HG03135 (cell line): Measurements from ENCODE around the gene CENPX.
A peak's percentile ranks its signal among the peaks of the same experiment; 100 is the strongest.

Source experiments
- ATAC-seq: cut with Tn5 transposase; IDR thresholded peaks from one replicate; pipeline ENCODE4 v1.9.1; 2021; ENCODE audit warnings: mild to moderate bottlenecking, moderate library complexity; ENCODE audit not compliant: unreplicated experiment

CENPX gene

DNA sequence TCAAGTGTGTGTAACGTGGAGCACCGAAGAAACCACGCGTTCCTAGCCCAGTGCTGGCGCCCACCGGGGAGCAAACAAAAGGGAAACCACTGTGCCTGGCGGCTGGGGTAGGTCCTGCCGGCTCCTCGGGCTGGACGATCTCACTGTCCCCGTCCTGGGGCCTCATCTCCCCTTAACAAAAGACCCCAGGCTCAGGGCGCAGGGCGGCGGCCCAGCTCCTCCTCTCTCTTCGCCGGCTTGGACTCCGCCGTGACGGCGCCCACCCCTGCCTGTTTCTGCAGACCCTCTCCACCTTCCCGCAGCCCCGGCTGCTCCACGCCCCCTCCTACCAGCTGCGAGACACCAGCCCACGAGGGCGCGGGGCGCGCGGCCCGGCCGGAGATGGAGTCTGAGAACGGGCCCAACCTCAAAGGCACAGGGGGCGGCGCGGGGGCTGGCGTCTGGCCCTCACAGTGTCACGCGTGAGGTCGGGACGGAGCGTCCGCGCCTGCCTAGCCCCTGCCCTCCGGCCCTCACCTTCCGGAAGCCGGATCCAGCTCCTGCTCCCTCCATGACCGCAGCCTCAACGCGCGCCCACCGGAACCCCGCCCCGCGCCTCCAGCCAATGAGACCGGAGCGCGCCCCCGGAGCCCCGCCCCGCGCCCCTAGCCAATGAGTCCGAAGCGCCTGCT, at the start of gene CENPX:
TSS of gene CENPX (minus strand) at position 569 of the 671 bp plus-strand sequence. CDS start at position 552, 17 bp downstream.
- peak; percentile 1 for ATAC-seq

DNA sequence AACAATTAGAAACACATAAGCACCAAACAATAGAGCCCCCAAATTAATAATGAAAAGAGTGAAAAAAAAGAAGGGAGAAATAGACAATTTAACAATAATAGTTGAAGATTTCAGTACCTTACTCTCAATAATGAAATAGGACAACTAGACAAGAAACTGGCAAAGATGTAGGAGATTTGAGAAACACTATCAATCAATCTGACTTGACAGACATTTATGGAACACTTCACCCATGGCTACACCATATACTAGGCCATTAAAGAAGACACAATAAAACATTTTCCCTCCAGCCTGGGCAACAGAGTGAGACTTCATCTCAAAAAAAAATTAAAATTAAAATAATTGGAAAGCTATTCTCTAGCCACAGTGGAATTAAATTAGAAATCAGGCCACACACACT, 47.9 kb upstream of the CENPX start:
- ATAC-seq, result no peak

DNA sequence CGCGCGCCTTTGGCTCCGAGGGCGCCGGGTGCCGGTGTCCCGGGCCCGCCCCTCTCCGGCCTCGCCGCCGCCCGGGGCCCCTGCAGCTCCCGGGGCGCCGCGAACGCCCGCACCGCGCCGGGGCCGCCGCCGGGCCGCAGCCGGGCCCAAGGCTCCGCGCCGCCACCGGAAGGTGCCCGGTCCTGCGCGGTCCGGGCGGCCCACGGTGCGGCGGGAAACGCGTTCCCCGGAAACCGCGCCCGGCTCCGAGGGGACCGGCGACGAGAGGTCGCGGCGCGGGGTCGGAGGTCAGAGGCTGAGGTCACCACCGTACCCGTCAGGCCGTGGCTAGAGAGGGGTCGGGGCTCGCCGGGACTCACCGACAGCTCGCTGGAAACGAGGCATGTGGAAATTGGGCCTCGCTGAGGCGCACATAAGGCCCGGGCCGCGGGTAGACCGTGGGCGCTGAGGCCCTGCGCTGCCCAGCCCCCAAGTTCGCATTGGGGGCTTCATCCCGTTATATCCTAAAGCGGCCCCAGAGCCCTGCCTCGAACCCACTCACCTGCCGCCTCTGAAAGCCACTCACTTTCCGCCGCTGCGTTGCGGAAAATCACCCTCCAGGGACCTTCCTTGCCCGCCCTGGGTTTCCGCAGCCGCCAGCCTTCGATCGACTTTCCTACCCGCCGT, 43.1 kb upstream of the CENPX start, which contains the start of gene DUS1L:
TSS of gene DUS1L (minus strand) at position 167 of the 666 bp plus-strand sequence. CDS start 745 bp downstream, outside the sequence.
- peak; percentile 67 for ATAC-seq

DNA sequence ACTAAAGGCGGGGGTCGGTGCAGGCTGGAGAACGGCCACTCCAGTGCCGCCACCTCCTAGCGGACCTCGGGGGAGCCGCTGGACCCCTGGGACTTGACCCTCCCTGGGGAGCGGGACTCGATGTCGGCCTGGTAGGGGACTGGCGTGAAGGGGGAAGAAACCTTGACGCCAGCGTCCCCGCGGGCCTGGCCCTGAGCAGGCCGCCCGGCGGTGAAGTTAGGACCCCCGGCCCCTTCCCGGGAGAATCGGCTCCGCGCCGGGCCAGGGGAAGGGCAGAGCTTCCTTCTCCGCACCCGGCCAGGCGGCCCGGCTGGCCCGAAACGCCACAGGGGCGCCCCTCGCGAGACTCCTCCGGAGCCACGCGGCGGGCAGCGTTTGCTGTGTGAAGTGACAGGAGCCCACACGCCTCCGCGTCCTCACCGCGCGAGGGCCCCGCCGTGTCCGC, 42.5 kb upstream of the CENPX start:
- ATAC-seq, result peak; percentile 24

DNA sequence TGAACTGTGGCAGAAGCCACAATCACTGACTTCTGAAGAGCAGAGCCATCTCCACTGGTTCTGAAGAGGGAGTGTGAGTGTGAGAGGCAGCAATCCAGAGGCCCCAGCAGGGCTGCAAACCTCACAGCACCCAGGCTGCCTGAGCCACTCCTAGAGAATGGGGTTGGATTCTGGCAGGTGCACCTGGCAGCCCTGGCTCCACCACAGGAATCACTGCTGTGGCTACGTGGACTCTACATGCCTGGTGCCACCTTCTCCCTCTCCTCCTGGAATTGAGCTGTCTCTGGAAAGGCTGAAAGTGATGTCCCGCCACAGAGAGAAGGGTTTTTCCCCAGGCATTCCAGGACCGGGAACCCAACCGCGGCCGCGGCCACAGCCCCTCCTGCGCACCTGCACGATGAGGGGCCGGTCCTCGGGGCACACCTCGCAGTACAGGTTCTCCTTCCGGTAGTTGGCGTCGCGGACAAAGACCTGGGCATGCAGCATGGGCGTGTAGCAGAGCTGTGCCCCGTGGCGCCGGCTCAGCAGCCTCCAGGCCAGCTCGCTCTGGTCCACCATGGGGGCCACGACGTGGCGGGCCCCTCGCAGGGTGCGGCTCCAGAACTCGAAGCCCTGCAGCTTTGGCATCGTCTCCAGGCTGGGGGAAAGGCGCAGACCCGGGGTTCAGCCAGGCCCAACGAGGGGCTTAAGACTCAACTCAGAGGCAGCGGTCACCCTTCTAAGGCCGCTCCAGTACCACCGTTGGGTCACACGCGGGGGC, 41.9 kb upstream of the CENPX start:
- no peak for ATAC-seq

DNA sequence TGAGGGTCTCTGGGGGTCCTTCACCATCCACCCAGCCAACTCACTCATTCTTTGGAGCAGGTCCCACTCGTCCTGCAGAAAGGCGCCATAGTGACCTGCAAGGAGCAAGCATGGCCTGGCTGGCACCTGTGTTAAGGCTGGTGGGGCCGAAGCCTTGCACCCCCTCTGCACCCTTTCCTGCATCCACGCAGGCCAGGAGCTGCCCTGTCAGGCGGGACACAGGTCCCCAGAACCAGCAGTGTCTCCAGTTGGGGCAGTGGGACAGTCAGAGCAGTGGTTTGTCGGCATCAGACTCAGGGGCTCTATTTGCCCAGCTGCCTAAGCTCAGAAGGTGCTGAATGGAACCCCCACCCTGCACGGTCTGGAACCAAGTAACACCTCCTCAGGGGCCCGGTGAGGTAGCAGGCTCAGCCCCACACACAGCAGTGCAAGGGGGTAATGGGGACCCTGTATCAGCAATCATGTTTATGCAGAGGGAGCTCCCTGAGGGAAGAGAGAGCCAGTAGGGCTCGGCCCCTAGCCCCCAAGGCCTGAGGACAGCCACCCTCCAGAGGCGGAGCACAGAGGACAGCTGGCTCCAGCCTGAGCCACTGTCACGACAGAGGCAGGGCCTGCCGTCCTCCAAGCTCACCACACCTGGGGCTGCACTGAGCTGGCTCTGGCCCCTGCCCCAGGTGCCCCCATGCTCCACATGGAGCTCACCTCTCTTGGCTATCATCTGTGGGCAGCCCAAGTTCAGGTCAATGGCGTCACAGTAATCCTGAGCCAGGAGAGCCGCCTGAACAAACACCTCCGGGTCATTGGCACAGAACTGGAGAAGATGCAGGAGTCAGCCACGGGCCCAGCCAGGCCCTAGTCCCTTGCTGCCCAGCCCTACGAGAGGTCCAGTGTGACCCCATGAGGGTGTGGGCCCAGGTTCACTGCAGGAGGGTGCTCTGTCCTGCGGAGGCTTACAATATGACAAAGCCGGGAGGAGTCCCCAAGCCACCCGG, 41.0 kb upstream of the CENPX start:
- no peak for ATAC-seq

DNA sequence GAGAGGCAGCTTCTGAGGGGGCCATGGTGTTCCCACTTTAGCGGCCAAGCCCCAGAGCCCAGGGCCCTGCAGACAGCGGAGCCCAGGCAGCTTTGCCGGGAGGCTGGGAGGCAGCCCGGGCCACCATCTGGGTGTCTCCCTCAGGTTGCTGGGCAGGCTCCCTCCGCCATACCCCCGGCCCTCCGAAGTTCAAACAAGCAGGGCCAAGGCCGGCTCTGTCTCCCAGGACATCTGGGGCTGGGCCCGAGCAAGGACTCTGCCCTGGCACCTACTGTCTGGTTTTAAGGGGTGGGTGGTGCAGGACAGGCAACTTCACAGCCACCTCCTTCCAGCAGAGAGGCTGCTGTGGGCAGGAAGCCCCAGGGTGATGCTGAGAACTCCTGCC, 40.3 kb upstream of the CENPX start:
- no peak for ATAC-seq

DNA sequence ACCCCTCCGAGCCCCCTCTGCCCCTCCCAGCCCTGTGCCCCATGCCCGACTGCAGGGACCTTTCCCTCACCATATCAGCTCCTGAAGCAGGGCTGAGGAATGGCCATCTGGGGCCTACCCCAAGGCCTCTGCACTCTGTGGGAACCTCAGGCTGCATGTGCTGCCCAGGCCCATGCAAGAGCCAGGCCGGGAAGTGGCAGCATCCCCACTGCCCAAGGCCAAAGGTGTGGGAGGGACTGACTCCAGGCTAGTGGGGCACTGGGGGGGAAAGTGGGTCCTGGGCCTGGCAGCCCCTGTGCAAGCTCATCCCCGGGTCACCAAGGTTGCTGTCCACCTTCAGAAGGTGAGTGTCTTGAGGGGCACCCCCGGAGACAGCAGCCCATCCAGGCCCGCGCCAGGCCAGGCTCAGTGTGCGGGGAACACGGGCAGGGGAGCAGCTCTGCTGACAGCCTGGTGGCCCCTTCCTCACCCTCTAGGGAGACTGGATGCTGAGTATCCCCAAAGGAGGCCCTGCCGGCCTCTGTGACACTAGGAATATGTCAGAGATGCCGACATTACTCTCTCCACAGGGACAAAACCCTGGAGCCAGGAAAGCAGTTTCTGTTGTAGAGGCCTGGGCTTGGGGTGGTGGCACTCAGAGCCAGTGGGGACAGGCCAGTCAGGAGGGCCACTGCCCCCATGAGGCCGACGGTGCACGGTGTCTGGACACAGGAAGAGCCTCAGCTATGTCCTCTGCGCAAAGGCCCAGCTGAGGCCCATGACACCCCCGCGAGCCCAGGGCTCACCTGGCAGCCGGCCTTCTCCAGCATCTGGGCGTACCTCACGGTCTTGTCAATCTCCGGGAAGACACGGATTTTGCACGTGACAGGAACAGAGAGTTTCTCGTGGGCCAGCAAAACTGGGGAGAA, 39.7 kb upstream of the CENPX start:
- no peak for ATAC-seq

DNA sequence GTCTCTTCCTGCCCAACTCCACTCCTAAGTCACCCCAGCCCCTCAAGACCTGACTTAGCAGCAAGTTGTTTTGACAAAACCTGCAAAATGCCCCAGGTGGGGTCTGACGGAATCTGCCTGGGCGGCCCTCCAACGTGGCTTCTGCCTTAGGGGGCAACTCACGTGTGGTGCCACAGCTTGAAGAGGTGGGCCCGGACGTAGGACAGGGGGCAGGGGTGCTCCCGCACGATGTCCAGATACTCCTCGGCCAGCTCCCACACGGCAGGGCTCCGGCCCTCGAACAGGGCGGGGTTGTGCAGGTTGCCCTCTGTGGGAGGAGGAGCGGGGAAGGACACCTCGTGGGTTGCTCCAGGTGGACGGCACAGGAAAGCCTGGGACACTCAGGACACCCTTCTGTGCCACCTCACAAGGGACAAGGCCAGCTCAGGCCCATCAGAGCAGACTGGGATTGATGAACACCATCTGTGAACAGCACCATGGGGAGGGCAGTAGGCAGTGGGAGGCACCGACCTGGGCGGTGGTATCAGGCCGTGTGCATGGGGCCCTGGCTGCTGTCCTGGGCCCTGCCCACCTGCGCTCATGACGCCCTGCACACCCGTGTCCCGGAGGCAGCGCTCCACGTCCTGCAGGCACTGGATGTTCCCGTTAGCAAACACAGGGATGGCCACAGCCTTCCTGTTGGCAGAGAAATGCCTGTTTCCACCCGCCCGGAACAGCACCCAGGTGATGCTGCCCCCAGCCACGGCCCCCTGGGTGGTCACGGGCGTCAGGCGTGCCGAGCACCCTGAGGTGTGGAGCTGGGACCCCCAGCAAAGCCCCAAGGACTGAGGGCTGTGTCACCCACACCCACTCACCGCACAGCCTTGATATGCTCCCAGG, 38.6 kb upstream of the CENPX start:
- no peak for ATAC-seq

DNA sequence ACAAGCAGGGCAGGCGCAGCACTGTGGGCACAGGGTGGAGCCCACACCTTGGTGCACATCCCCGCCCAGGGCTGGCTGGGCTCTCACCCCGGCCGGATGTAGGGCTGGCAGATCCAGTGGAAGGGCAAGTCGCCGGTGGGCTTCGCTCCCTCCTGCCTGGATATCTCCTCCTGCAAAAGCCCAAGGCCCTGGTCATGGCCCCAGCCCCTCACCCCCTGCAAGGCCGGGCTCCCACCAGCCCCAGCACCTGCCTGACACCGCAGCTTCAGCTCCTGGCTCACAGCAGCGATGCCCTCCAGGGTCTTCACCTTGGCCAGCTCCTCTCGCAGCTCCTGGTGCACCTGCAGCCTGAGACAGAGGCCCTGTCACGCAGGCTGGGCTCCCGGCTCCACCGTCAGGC, 37.9 kb upstream of the CENPX start:
- no peak for ATAC-seq

DNA sequence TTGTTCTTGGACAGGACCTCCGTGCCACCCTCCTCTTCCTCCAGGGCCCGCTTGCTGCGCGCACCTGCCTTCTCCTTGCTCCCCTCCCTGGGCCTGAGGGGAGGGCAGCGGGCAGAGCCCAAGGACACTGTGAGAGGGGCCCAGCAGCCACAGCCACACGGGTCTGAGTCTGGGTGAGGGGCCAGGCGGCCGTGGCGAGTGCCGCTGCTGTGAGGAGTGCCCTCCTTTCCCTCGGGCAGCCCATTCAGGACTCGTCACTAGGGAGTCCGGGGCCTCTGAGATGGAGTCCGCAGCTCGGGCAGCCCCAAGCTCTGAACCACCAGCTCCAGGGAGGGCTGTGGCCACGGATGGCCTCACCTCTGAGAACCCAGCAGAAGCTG, 37.3 kb upstream of the CENPX start:
- ATAC-seq, result no peak

DNA sequence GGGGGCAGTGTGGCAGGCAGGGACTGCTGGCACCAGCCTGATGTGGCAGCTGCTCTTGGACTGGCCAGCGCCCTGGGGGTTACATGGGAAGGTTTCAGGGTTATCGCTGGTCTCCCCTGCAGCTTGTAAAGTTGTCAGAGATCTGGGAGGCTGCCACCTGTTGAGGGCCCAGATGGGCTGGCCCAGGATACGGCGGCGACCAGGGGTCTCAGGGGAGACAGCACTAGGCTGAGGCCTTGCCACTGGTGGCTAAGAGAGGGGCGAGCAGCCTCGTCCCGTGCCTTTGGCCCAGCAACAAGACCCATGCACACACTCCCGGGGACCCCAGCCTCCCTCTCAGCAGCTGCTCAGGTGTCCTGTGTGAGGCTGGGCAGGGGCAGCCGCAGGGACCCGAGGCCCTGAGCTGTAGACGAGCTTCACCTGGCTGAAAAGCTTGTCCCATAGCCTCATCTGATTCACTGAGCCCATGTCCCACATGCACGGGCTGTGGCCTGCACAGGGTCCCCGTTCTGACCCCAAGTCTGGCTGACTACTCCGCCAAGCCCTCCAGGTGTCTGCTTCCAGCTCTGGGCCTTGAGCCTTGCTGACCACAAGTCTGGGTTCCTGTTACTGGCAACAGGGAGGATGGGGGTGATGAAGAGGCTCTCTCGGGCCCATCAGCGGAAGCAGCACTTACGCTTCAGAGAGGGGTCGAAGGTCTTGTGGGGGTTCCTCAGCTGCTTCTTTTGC, 36.8 kb upstream of the CENPX start:
- ATAC-seq, result no peak

DNA sequence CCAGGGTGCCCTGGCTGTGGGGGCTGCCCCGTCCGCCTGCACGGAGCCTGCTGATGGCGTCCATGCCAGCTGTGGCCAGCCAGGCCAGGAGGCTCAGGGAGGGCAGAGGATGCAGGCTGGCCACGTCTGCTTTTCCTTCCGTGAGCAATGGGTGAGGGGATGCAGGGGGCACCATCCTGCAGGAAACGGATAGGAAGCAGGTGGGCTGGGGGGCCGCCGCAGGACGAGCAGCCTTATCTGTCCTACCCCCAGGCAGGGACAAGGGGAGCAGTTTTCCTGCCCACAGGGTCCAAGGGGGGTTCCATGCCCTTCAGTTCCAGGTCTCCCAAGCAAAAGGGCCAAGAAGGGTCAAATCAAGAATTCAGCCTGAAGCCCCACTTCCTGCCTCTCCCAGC, 36.2 kb upstream of the CENPX start:
- no peak for ATAC-seq

DNA sequence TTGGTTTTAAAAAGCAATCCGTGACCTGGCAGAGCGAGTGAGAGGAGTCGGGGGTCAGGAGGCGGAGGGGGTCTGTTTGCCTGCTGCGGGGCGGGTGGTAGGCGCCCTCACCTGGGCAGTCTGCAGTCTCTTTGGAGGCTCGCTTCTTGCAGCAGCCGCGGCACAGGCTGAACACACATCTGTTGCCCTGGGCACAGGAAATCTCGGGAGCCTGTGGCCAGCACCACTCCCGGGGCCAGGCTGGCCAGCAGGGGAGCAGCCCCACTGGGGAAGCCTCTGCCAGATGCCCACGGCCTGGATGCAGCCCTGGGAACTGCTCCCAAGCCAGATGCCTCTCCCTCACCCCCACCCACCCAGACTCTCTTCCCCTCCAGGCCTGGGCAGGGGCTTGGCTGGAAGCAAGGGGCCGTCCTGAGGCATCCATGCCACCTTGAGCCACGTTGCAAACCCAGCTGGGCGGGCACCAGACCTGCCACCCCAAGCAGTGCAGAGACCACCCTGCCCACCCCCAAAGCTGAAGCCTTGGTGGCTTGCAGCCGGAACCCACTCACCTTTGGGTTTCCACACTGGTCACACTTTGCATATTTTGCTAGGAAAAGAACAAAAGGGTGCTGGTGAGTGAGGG, 35.7 kb upstream of the CENPX start:
- no peak for ATAC-seq

DNA sequence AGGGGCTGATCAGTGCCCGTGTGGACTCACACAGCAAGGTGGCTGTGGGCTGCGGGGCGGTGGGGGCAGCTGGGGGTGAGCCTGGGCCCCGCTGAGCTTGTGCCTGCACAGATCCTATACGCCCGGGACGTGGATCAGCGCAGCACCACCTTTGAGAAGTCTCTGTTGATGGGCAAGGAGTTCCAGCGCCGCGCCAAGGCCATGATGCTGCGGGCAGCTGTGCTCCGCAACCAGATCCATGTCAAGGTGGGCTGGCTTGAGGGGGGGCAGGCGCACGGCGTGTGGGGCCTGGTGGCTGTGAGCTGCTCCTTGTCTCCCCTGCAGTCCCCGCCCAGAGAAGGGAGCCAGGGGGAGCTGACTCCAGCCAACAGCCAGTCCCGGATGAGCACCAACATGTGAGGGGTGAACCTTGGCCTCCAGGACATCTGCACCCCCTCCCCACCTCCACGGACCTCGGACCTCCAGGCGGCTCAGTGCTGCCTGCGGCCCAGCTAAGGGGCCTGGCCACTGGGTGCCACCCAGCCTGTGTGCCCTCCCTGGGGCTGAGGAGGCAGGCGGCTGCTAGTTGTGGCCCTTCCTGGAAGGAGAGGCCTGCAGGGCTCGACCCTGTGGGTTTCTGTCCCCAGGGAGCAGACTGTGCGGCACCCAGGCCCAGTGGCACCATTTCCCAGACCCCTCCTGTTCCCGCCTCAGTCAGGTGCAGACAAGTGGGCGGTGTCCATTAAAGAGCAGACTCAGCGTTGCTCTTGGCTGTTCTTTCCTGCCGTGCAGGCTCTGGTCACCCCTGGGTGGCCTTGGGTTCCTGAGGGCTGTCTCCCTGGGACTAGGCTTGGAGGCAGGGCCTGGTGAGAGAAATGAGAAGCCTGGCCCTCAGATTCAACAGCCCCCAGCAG, 34.3 kb upstream of the CENPX start:
- ATAC-seq, result no peak

DNA sequence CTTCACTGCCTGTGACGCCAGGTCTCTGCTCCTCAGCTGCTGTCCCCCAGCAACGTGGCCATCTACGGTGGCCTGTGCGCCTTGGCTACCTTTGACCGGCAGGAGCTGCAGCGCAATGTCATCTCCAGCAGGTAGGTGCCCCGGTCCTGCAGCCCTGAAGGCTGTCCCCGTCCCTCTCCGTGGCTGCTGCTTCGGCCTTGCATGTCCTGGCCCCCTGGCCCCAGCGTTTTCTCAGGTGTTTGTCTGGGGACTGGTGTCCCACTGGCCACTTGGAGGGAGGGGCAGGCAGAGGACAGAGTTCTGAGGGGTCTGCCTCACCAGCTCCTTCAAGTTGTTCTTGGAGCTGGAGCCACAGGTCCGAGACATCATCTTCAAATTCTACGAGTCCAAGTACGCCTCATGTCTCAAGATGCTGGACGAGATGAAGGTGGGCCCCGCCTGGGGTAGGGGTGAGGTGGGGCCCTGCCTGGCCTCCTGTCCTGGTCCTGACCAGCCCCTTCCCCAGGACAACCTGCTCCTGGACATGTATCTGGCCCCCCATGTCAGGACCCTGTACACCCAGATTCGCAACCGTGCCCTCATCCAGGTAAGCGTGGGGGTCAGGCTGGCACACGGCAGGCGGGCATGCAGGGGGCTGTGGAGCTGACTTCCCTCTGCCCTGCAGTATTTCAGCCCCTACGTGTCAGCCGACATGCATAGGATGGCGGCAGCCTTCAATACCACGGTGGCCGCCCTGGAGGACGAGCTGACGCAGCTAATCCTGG, 33.5 kb upstream of the CENPX start:
- no peak for ATAC-seq
